ENCODE measurements around the gene JAK1.
"Not testable (repeated sequence)": the region's sequence is repeated elsewhere in the genome, so short reads cannot be mapped to it uniquely, and the experiment has no call there.

GRCh38 chr1:64998425-64998948, 32.1 kb upstream of the JAK1 start:
- TF ChIP-seq POLR2A (conservative IDR thresholded peaks at IDR 0.05); FOS (IDR thresholded peaks at IDR 0.05; ENCODE audit: extremely low read depth, insufficient read length); EZH2 (IDR thresholded peaks at IDR 0.05; ENCODE audit: borderline replicate concordance, low read depth, low read length); ZNF318 (IDR thresholded peaks at IDR 0.05; ENCODE audit: borderline replicate concordance in 1 of 2, low read depth in 1 of 2); FOSL1 (tag; conservative IDR thresholded peaks at IDR 0.05); RCOR1 (IDR thresholded peaks at IDR 0.05; ENCODE audit: borderline replicate concordance in 1 of 2, low read depth in 2 of 2, low read length in 2 of 2); ATF7 (IDR thresholded peaks at IDR 0.05); ZNF644 (tag; IDR thresholded peaks at IDR 0.05; ENCODE audit: low read depth); NFIC (IDR thresholded peaks at IDR 0.05); RREB1 (CRISPR knock-in tag; IDR thresholded peaks at IDR 0.05); ETV1 (tag; conservative IDR thresholded peaks at IDR 0.05; ENCODE audit: low read depth); ZBTB17 (CRISPR knock-in tag; IDR thresholded peaks at IDR 0.05); ZNF639 (CRISPR knock-in tag; conservative IDR thresholded peaks at IDR 0.05 in 1 of 2, IDR thresholded peaks at IDR 0.05 in 1 of 2): not testable (repeated sequence)

All from K562 (cell line).